Endodermal cell (in vitro differentiated cells): ENCODE measurements around the gene CPO. TPM values are rescaled to one million over a fixed set of nuclear protein-coding genes. Genes with fewer than 3 reads are reported as not detected.
A peak's percentile ranks its signal among the peaks of the same experiment; 100 is the strongest.

Experiments
- DNase-seq: peaks from one replicate; pipeline ENCODE4 v3.0.0-alpha.2; 2017
- H3K27ac ChIP-seq: 2 replicates; pipeline ENCODE4 v1.5.1; 2013; ENCODE audit warnings: mild to moderate bottlenecking, low read depth, low read length, moderate library complexity
- H3K27me3 ChIP-seq: 2 replicates; pipeline ENCODE4 v1.6.1; 2013; ENCODE audit warnings: mild to moderate bottlenecking, low read length, moderate library complexity; ENCODE audit not compliant: insufficient read depth, control insufficient read depth, poor library complexity, severe bottlenecking
- H3K36me3 ChIP-seq: 2 replicates; pipeline ENCODE4 v1.7.0; 2013; ENCODE audit warnings: mild to moderate bottlenecking, low read length, moderate library complexity; ENCODE audit not compliant: control insufficient read depth, insufficient read depth
- H3K4me1 ChIP-seq: one replicate; pipeline ENCODE4 v1.7.0; 2013; ENCODE audit warnings: low read length; ENCODE audit not compliant: control insufficient read depth, insufficient read depth
- H3K4me3 ChIP-seq: 2 replicates; pipeline ENCODE4 v1.5.1; 2013; ENCODE audit warnings: mild to moderate bottlenecking, low read length, moderate library complexity
- H3K9ac ChIP-seq: 2 replicates; pipeline ENCODE4 v1.6.1; 2013; ENCODE audit warnings: mild to moderate bottlenecking, low read length, moderate library complexity; ENCODE audit not compliant: poor library complexity, severe bottlenecking; ENCODE audit errors: extremely low read depth
- H3K9me3 ChIP-seq: 2 replicates; pipeline ENCODE4 v1.6.1; 2013; ENCODE audit warnings: mild to moderate bottlenecking, low read length, moderate library complexity; ENCODE audit not compliant: control insufficient read depth
- H3K27ac Mint-ChIP-seq: 2 replicates; pipeline ENCODE4 v1.8.0; 2020; ENCODE audit warnings: mixed read lengths
- H3K27me3 Mint-ChIP-seq: 2 replicates; pipeline ENCODE4 v1.8.0; 2021; ENCODE audit warnings: mild to moderate bottlenecking, mixed read lengths; ENCODE audit not compliant: insufficient read depth
- H3K36me3 Mint-ChIP-seq: 2 replicates; pipeline ENCODE4 v1.8.0; 2020; ENCODE audit warnings: low read depth, mixed read lengths
- H3K4me1 Mint-ChIP-seq: 2 replicates; pipeline ENCODE4 v1.8.0; 2020; ENCODE audit warnings: mixed read lengths
- H3K4me3 Mint-ChIP-seq: 2 replicates; pipeline ENCODE4 v1.8.0; 2020; ENCODE audit warnings: mild to moderate bottlenecking, moderate library complexity, mixed read lengths
- H3K9me3 Mint-ChIP-seq: 2 replicates; pipeline ENCODE4 v1.8.0; 2020; ENCODE audit warnings: mild to moderate bottlenecking, mixed read lengths
- CTCF ChIP-seq: fragments of 200-600 bp; sonication (generic); conservative IDR thresholded peaks from 2 replicates; pipeline ENCODE4 v1.5.0; 2021; ENCODE audit warnings: antibody characterized with exemption, mild to moderate bottlenecking
- WGBS, 2 experiments: methylation state at CpG; one replicate each; pipeline versions ENCODE4 v1.1.5 to v1.1.7; 2013; ENCODE audit warnings: missing lambda C conversion rate in 2 of 2, mixed read lengths in 1 of 2; ENCODE audit not compliant: insufficient coverage in 1 of 2, insufficient read length in 1 of 2; 5-methylcytosine and 5-hydroxymethylcytosine counted together
- total RNA-seq, 2 donors: library from RNA; stranded (reverse); fragmentation: NEBNext Ultra II Directional in 1 of 2; extraction: Animal tissue kit (Norgen Biotek cat#: 25700) in 1 of 2; gene quantifications; 2 replicates in 1 of 2; 3 replicates in 1 of 2; pipeline ENCODE4 v1.2.1, GENCODE V29; 2021

CPO gene
- total RNA-seq, 2 donors from 2014 or later = 0.95 to 1.0 TPM

- Mint-ChIP-seq H3K9me3 (peaks cover 47% of the 10 kb centered on the region), H3K4me3 (no peak overlapping the region), H3K36me3 (peaks cover 5% of the 10 kb centered on the region)
Observed at GRCh38 chr2:206996556-206997065, 57.3 kb downstream of the CPO start.

GRCh38 chr2:207008105-207008990, 69.0 kb downstream of the CPO start:
- Histone ChIP-seq H3K4me3 (no peak overlapping the region), H3K9ac (no peak overlapping the region), H3K27ac (peak overlapping the region; percentile 96), H3K36me3 (no peaks in the 10 kb centered on the region), H3K4me1 (peaks cover 5% of the 10 kb centered on the region), H3K9me3 (peaks cover 10% of the 10 kb centered on the region), H3K27me3 (no peaks in the 10 kb centered on the region)
- Mint-ChIP-seq H3K27me3 (no peaks in the 10 kb centered on the region), H3K4me3 (no peak overlapping the region), H3K36me3 (no peaks in the 10 kb centered on the region), H3K27ac (peak overlapping the region; percentile 87), H3K4me1 (peaks cover 22% of the 10 kb centered on the region), H3K9me3 (peaks cover 12% of the 10 kb centered on the region)
- 69% methylated on average over 1 of the region's 1 CpG; no CpG with 5 or more reads in 1 of the 2 experiments for WGBS, 2 experiments
- DNase-seq = peak; percentile 64
- peak; percentile 74 for TF ChIP-seq CTCF

More at GRCh38 chr2:206996556-206997065, 57.3 kb downstream of the CPO start:
- Mint-ChIP-seq H3K4me1 (no peaks in the 10 kb centered on the region), H3K27me3 (no peaks in the 10 kb centered on the region), H3K27ac (no peak overlapping the region)
- no peak overlapping the region for H3K27ac ChIP-seq
- H3K36me3 ChIP-seq = no peaks in the 10 kb centered on the region
- H3K4me3 ChIP-seq = no peak overlapping the region
- peaks cover 32% of the 10 kb centered on the region for H3K9me3 ChIP-seq
- no peak overlapping the region for H3K9ac ChIP-seq
- no peak for TF ChIP-seq CTCF
- no peak for DNase-seq
- H3K4me1 ChIP-seq = no peaks in the 10 kb centered on the region
- no peaks in the 10 kb centered on the region for H3K27me3 ChIP-seq

DNA sequence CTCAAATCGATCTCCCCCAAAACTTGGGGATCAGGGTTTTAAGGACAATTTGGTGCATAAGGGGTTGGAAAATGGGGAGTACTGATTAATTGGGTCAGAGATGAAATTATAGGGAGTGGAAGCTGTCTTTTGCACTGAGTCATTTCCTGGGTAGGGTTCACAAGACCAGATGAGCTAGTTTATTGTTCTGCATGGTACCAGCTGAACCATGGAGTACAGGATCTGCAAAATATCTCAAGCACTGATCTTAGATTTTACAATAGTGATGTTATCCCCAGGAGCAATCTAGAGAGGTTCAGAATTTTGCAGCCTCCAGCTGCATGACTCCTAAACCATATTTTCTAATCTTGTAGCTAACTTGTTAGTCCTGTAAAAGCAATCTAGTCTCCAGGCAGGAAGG, 73.1 kb downstream of the CPO start:
- H3K4me1 Mint-ChIP-seq = peaks cover 22% of the 10 kb centered on the region
- no peak for DNase-seq
- H3K4me3 Mint-ChIP-seq = no peak overlapping the region
- WGBS, 2 experiments = 81% methylated on average over 1 of the region's 1 CpG; no CpG with 5 or more reads in 1 of the 2 experiments
- H3K9ac ChIP-seq = no peak overlapping the region
- H3K4me3 ChIP-seq = no peak overlapping the region
- no peak for TF ChIP-seq CTCF
- H3K36me3 ChIP-seq = no peaks in the 10 kb centered on the region
- H3K4me1 ChIP-seq = peaks cover 5% of the 10 kb centered on the region
- H3K27ac Mint-ChIP-seq = no peak overlapping the region
- peaks cover 17% of the 10 kb centered on the region for H3K9me3 ChIP-seq
- peaks cover 17% of the 10 kb centered on the region for H3K9me3 Mint-ChIP-seq
- no peaks in the 10 kb centered on the region for H3K27me3 Mint-ChIP-seq
- H3K27me3 ChIP-seq = no peaks in the 10 kb centered on the region
- H3K36me3 Mint-ChIP-seq = peaks cover 7% of the 10 kb centered on the region
- no peak overlapping the region for H3K27ac ChIP-seq
